WTC11 (cell line): ENCODE measurements around the gene GPR65.

Experiments used
- CTCF ChIP-seq: fragments of 200-600 bp; IDR thresholded peaks from 2 replicates; pipeline ENCODE4 v1.8.0; 2022; ENCODE audit warnings: antibody characterized with exemption
- ETV6 ChIP-seq: sonication (generic); formaldehyde crosslinking; IDR thresholded peaks from 2 replicates; pipeline ENCODE4 v1.8.1; 2022; ENCODE audit warnings: mild to moderate bottlenecking, missing genetic modification reagents
- IRF1 ChIP-seq: sonication (generic); formaldehyde crosslinking; IDR thresholded peaks from 2 replicates; pipeline ENCODE4 v1.8.0; 2023; ENCODE audit warnings: missing genetic modification reagents
- JUN ChIP-seq: sonication (generic); formaldehyde crosslinking; IDR thresholded peaks from 2 replicates; pipeline ENCODE4 v1.8.0; 2023; ENCODE audit warnings: mild to moderate bottlenecking, missing genetic modification reagents
- NFATC4 ChIP-seq: fragments of 250-450 bp; sonication (Bioruptor Pico); IDR thresholded peaks from 2 replicates; pipeline ENCODE4 v1.9.0; 2021; ENCODE audit warnings: mild to moderate bottlenecking
- NR3C1 ChIP-seq: sonication (generic); formaldehyde crosslinking; conservative IDR thresholded peaks from 2 replicates; pipeline ENCODE4 v1.8.1; 2023; ENCODE audit warnings: low read depth, mild to moderate bottlenecking, missing genetic modification reagents
- PREB ChIP-seq: sonication (generic); formaldehyde crosslinking; IDR thresholded peaks from 2 replicates; pipeline ENCODE4 v1.8.1; 2022; ENCODE audit warnings: mild to moderate bottlenecking, missing genetic modification reagents, moderate library complexity, borderline replicate concordance
- TP53 ChIP-seq: sonication (generic); formaldehyde crosslinking; IDR thresholded peaks from 2 replicates; pipeline ENCODE4 v1.8.1; 2023; ENCODE audit warnings: mild to moderate bottlenecking, missing genetic modification reagents
- USF2 ChIP-seq: sonication (generic); formaldehyde crosslinking; IDR thresholded peaks from 2 replicates; pipeline ENCODE4 v1.8.1; 2023; ENCODE audit warnings: mild to moderate bottlenecking, missing genetic modification reagents, moderate library complexity
- ZNF121 ChIP-seq: sonication (generic); formaldehyde crosslinking; IDR thresholded peaks from 2 replicates; pipeline ENCODE4 v1.8.0; 2023; ENCODE audit warnings: missing genetic modification reagents
- ZNF532 ChIP-seq: fragments of 250-450 bp; sonication (Bioruptor Pico); IDR thresholded peaks from 2 replicates; pipeline ENCODE4 v1.9.0; 2021; ENCODE audit warnings: mild to moderate bottlenecking, borderline replicate concordance

GRCh38 chr14:88044776-88045446 lies 40.0 kb downstream of the GPR65 start:
- TF ChIP-seq CTCF (no peak), NFATC4 (no peak), TP53 (CRISPR knock-in tag) (no peak), ZNF532 (CRISPR knock-in tag) (no peak), IRF1 (CRISPR knock-in tag) (no peak), PREB (CRISPR knock-in tag) (no peak), USF2 (CRISPR knock-in tag) (no peak), JUN (CRISPR knock-in tag) (no peak), ETV6 (CRISPR knock-in tag) (no peak), ZNF121 (CRISPR knock-in tag) (no peak), NR3C1 (no peak)
